Natural killer cell treated with Interleukin-12 subunit alpha and Interleukin-12 subunit beta and Interleukin-15 and Interleukin-18, amount 100 ng/mL, for 72 hours (primary cell): ENCODE results near the gene XCL1. TPM values are rescaled to one million over a fixed set of nuclear protein-coding genes. Genes with fewer than 3 reads are reported as not detected.
A peak's percentile ranks its signal among the peaks of the same experiment; 100 is the strongest.

Experiments
- ATAC-seq, 2 donors: fragments of 150-1000 bp; cut with Tn5 transposase in 1 of 2; sonication (Bioruptor Pico), chemical (Tn5 transposase) in 1 of 2; 2 replicates each; pipeline ENCODE4 v1.10.0; 2021
- DNase-seq: peaks from one replicate; pipeline ENCODE4 v3.0.0; 2022; ENCODE audit warnings: low spot score
- H3K27ac Mint-ChIP-seq, 2 donors: 1 replicate in 1 of 2; 2 replicates in 1 of 2; pipeline ENCODE4 v1.8.0; 2022; ENCODE audit warnings: mixed read lengths in 2 of 2, mild to moderate bottlenecking in 1 of 2, moderate library complexity in 1 of 2
- H3K27me3 Mint-ChIP-seq, 2 donors: 1 replicate in 1 of 2; 2 replicates in 1 of 2; pipeline ENCODE4 v1.8.0; 2022; ENCODE audit warnings: mixed read lengths in 2 of 2
- H3K36me3 Mint-ChIP-seq: one replicate; pipeline ENCODE4 v1.8.0; 2022; ENCODE audit warnings: mixed read lengths
- H3K4me1 Mint-ChIP-seq, 2 donors: 1 replicate in 1 of 2; 2 replicates in 1 of 2; pipeline ENCODE4 v1.8.0; 2022; ENCODE audit warnings: low read depth in 2 of 2, mixed read lengths in 2 of 2, mild to moderate bottlenecking in 1 of 2
- H3K4me3 Mint-ChIP-seq: one replicate; pipeline ENCODE4 v1.8.0; 2022; ENCODE audit warnings: mixed read lengths
- H3K9me3 Mint-ChIP-seq: 2 replicates; pipeline ENCODE4 v1.8.0; 2022; ENCODE audit warnings: mixed read lengths
- total RNA-seq, 2 donors: library from RNA; stranded (reverse); gene quantifications; one replicate each; pipeline ENCODE4 v1.2.3, GENCODE V29; 2022

XCL1 gene
- total RNA-seq, 2 donors from 2014 or later, result 4.1 to 4.4 TPM

DNA sequence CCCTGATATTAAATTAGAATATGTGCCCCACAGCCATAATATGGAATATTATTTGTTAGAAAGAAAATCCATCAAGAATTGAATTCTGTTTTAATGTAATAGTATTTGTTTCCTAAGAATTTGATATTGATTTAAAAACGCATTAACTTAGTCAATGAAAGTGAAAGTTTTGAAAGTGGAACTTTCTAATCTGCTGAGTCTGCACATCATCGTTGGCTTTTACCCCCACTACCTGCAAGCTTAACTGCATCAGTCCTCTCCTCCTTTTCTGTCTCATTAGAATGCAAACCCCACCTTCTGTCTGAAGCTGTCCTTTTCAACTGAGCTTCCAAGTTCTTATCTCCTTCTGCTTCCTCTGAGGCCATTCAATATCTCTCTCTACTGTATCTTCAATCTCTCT is 42.5 kb downstream of the XCL1 start:
- no peak for DNase-seq
- peaks cover 0 to 5% of the 10 kb centered on the region in 2 donors for H3K27me3 Mint-ChIP-seq
- H3K27ac Mint-ChIP-seq, result no peak overlapping the region
- H3K36me3 Mint-ChIP-seq, result no peaks in the 10 kb centered on the region
- H3K4me3 Mint-ChIP-seq, result no peak overlapping the region
- H3K4me1 Mint-ChIP-seq, result no peaks in the 10 kb centered on the region
- no peak for ATAC-seq
- H3K9me3 Mint-ChIP-seq, result no peaks in the 10 kb centered on the region

DNA sequence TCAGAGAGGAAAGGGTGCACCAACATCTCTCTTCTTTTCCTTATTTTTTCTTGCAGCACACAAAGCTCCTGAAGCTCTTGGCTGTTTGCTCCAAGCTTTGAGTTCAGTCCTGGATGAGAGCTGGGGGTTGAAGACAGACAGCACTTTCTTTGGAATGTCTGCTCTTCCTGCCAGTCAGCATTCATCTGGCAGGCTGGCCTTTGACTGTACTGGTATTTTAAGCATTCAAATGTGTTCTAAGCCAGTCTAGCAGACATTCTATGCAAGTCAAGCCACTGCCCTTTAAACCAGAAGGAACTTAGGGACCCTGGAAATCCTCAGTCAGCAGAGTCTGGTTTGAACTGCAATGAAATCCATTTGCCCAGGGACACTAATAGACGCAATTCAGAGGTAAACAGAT is 45.0 kb downstream of the XCL1 start:
- Mint-ChIP-seq H3K36me3 (no peaks in the 10 kb centered on the region), H3K9me3 (no peaks in the 10 kb centered on the region), H3K4me1 (no peaks in the 10 kb centered on the region), H3K4me3 (no peak overlapping the region), H3K27ac (no peak overlapping the region), H3K27me3 (peaks cover 6 to 9% of the 10 kb centered on the region in 2 donors)
- no peak for DNase-seq
- no peak for ATAC-seq

DNA sequence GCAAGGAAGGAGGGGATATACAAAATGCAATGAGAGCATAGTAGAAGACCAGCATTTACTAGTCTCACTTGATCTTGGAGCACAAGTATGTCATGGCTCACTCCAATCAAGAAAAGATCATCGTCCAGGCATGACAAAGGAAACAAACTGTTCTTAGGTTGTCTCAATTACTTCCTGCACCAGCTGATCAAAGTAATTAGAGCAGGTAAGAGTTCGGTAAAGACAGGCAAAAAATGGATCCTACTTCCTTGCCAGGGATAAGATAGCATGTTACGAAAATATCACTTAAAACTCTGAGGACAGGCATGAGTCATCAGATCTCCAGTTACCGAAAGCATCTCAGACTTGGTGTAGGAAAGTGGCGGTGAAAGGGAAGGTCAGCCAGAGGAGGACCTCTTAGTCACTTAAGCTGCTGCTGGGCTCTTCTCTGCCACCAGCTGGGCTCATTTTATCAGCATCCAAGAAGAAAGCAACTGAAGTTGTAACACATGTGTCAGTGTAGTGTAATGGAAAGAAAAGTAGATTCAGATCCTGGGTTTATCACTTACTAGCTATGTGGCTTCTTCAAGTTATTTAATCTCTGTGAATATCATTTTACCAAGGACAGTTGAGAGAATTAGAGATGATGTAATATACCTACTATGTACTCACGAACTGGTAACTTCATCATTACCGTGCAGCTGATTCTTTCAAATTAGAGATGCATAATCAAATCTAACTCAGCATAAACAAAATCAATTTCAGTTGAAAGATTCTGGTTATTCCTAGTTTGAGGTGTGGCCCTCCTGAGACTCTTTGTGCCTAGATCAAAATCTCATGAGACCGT is 46.8 kb downstream of the XCL1 start:
- no peaks in the 10 kb centered on the region for H3K36me3 Mint-ChIP-seq

DNA sequence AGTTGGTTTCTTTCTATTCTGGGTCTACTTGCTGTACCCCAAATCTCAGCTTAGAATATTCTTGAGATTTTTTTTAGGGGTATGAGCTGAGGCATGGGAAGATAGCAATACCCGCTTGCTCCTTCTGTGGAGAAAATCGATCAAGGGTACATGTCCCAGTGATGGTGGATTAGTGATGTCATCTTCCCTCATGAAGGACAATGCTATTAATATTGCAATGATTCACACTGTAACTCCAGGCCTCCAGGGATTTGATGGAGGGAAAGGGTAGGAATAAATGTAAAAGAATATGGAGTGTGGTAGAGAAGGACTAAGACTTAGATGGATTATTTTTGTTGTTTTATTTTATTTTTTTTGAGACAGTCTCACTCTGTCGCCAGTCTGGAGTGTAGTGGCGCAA is 47.4 kb downstream of the XCL1 start:
- H3K36me3 Mint-ChIP-seq, result no peaks in the 10 kb centered on the region
- H3K4me1 Mint-ChIP-seq, result peaks cover 2 to 3% of the 10 kb centered on the region in 2 donors
- no peak overlapping the region for H3K4me3 Mint-ChIP-seq
- H3K27ac Mint-ChIP-seq, result no peak overlapping the region
- no peaks in the 10 kb centered on the region for H3K9me3 Mint-ChIP-seq
- DNase-seq, result no peak
- peaks cover 7 to 10% of the 10 kb centered on the region in 2 donors for H3K27me3 Mint-ChIP-seq
- no peak for ATAC-seq

More for the DNA sequence above, 46.8 kb downstream of the XCL1 start:
- Mint-ChIP-seq H3K4me1 (no peaks in the 10 kb centered on the region), H3K27me3 (peaks cover 4 to 6% of the 10 kb centered on the region in 2 donors), H3K9me3 (no peaks in the 10 kb centered on the region), H3K4me3 (no peak overlapping the region), H3K27ac (no peak overlapping the region)
- ATAC-seq, result no peak
- DNase-seq, result no peak

DNA sequence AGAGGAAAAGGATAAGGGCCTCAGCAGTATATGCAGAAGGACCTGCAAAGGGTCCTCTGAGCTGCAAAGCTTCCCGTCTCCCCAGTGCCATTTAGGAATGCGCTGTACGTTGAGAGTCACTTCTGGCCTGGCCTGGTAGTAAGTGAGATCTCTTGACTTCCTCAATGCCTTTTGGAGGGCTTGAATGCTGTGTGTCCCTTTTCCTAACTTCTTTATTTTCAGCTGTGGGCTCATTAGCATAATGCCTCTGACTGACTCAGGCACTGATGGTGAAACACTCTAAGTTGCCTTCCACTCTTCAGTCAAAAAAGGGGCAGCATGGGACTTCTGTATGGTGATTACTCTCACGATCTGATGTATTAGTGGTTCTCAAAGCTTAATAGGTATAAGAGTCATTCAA is 49.9 kb downstream of the XCL1 start:
- Mint-ChIP-seq H3K27me3 (peaks cover 13 to 22% of the 10 kb centered on the region in 2 donors), H3K36me3 (no peaks in the 10 kb centered on the region), H3K9me3 (no peaks in the 10 kb centered on the region), H3K27ac (no peak overlapping the region), H3K4me3 (no peak overlapping the region), H3K4me1 (peaks cover 6 to 9% of the 10 kb centered on the region in 2 donors)
- ATAC-seq, result no peak
- DNase-seq, result no peak

DNA sequence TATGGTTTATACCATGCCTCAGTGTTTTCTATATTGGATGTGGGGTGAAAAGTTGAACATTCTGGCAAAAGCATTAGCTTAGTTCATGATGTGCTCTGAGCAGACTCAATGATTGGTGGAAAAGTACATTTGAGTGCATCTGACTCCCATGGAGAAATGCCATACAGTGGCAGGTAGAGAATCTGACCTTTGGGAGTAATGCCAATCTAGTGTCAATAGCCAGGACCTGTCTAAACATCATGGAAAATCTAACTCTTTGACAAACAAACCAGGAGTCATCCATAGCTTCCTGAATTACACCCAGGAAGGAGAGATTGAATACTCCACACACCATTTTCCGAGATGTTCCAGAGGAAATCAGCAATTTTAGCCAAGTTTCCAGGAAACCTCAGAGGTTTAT is 51.0 kb downstream of the XCL1 start:
- ATAC-seq (no peak), DNase-seq (no peak)
- no peak overlapping the region for H3K4me3 Mint-ChIP-seq
- peaks cover 13 to 22% of the 10 kb centered on the region in 2 donors for H3K27me3 Mint-ChIP-seq
- no peaks in the 10 kb centered on the region for H3K36me3 Mint-ChIP-seq
- no peak overlapping the region for H3K27ac Mint-ChIP-seq
- no peaks in the 10 kb centered on the region for H3K9me3 Mint-ChIP-seq
- peaks cover 6 to 9% of the 10 kb centered on the region in 2 donors for H3K4me1 Mint-ChIP-seq

DNA sequence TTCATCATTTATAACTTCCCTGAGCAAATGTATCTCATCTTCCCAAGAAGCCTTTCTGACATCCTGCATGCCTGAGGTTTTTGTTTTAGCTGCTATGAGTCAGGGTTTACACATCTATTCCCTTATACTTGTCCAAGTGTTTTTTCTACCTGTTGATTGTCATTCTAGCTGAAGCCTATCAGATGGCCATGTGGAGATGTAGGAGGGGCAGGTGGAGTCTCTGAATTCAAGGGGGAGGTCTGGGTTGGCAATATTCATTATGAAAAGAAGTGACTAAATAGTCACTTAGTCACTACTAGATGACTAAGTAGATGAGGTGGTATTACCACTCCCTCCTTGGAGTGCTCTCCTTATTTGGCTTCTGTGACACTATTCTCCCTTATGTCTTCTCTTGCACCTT is 52.4 kb downstream of the XCL1 start:
- DNase-seq, result no peak
- H3K36me3 Mint-ChIP-seq, result no peaks in the 10 kb centered on the region
- ATAC-seq, result peak; percentile 57 to 82
- H3K27ac Mint-ChIP-seq, result no peak overlapping the region
- H3K9me3 Mint-ChIP-seq, result no peaks in the 10 kb centered on the region
- peaks cover 6 to 9% of the 10 kb centered on the region in 2 donors for H3K4me1 Mint-ChIP-seq
- peaks cover 13 to 22% of the 10 kb centered on the region in 2 donors for H3K27me3 Mint-ChIP-seq
- H3K4me3 Mint-ChIP-seq, result no peak overlapping the region

DNA sequence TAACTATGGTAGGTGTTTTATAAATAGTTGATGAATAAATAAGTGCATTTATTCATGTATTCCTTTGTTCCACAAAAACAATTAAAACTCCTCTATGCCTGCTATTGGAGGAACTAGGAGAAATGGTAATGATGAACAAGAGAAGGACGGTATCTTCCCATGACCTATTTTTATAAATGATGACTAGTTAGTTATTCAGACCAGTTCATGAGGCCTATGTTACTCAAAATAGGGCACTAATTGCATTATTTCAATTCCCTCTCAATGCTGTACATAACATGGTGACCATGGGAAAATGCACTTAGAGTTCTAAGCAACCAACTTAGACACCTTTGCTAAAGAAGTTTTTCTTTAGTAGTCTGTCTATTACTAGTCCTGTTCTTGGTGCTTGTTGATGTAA is 53.1 kb downstream of the XCL1 start:
- H3K36me3 Mint-ChIP-seq, result no peaks in the 10 kb centered on the region
- H3K27me3 Mint-ChIP-seq, result peaks cover 11 to 22% of the 10 kb centered on the region in 2 donors
- ATAC-seq, result no peak
- H3K4me1 Mint-ChIP-seq, result peaks cover 6 to 9% of the 10 kb centered on the region in 2 donors
- no peak overlapping the region for H3K27ac Mint-ChIP-seq
- DNase-seq, result no peak
- no peak overlapping the region for H3K4me3 Mint-ChIP-seq
- H3K9me3 Mint-ChIP-seq, result no peaks in the 10 kb centered on the region

Other genes starting within 250 kb of the XCL1 start
- gene XCL2, start 32.6 kb upstream of the XCL1 start, total RNA-seq, result 1 to 10 TPM; 2.7 TPM
- not detected for gene DPT, start 152.6 kb downstream of the XCL1 start, total RNA-seq